NOMO-1 (cell line): ENCODE data around the gene ABCG5.

Experiments used
- DNase-seq, 2 experiments: peaks; one replicate each; lab custom pipeline; 2025; ENCODE audit not compliant: unreplicated experiment in 2 of 2; lab: John Stamatoyannopoulos, UW

ABCG5 gene

DNA sequence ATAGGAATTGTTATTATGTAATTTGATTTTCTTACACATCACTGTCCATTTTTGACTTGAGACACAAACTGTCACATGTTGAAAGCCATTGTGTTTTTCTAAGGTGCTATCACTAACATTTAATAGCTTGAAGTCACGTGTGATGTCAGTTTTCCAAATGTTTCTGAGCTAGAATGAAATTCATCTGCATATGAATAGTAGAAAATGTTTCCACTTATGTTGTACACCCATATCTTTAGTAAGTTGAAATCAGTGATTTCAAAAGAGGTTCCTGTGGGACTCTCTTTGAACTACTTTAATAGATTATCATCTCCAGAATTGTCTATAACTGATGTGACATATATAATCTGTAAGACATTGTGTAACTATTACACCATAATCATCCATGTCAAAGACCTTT is 27.8 kb downstream of the ABCG5 start:
- no peak for DNase-seq

DNA sequence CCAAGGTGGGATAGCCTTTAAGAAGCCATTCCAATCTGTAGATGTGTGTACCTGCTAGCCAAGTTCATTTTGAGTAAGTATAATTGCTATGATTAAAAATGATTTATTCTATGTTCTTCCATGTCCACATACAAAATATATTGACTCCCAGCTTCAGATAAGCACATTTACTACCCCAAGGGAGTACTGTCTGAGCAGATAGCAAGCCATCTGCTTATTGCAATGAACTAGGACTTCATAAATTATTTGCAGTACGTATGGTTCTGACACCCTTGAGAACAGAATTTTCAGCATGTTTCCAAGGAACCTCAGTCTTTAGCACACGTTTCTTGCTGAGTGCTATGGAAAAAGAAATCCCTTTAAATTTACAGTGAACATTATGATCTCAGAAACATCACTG is 28.2 kb downstream of the ABCG5 start:
- no peak for DNase-seq

DNA sequence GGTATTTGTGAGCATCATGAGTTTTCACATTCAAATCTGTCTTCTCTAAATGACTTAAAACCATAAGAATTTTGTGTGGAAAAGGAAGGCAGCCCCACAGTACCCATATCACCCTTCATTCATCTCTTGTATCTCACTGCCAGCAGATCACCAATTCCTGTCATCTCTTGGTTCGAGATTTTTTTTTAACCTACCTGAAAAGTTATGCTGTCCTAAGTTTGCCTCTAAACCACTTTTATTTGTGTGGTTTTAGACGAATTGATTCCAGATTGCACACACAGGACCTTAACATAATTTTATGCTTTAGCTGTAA is 32.0 kb downstream of the ABCG5 start:
- no peak for DNase-seq

DNA sequence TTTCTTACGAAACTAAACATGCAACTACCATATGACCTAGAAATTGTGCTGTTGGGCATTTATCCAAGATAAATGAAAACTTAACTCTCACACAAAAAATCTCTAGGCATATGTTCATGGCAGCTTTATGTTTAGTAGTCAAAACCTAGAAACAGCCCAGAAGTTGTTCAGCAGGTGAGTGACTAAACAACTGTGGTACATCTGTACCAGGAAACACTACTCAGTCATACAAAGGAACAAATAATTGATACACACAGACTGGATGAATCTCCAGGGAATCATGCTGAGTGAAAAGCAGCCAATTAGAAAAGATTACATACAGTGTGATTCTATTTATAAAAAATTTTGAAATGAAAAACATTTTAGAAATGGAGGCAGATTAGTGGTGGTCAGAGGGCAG is 35.5 kb downstream of the ABCG5 start:
- DNase-seq: no peak

DNA sequence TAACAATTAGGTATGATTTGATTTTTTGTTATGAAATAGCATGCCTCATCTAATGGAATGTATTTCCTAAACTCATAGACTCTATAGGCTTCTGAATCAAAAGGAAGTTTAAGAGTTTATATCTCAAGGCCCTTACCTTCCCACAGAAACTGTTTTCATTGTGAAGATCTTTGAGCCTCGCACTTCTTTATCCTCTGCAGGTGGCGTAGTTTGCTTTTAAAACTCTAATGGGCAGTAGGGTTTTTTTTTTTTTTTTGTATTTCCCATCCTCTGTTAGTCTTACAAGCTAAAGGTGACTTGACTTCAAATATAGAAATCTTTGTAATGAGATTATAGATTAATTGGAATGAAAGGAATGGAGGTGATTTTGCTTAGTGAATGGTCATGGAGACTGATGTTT is 36.5 kb downstream of the ABCG5 start:
- no peak for DNase-seq

DNA sequence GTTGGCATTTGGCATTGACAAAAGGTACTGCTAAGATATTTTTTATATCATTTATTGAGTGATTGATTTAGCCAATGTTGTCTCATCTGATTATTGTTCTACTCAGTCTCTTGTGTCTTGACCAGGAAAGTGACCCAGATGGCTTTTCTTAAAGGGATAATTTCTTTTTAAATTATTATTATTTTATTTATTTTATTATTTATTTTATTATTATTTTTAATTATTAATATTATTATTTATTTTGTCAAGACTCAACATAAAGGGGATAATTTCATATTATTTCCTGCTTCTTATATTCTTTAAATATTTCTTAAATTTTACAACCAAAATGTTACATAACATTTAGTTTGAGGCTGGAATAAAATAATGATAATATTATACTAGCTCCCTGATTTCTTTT is 37.7 kb downstream of the ABCG5 start:
- DNase-seq: no peak

DNA sequence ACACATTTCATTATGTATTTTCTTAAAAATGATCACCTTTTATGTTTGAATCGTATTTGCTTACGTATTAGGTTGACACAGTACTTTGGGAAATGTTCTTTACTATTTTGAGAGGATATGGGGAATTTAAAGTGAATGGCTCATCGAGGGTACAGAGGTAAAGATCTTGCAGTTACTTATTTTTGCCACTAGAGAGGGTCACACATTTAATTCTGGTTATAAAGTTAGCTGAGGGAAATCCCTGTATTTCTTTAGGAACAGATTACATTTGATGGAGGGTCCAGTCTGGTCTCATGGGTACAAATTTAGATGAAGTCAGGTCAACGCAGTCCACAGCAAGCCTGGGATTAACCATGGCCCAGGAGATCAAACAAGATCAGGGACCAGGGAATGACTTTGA is 40.3 kb downstream of the ABCG5 start:
- peak in 1 of 2 experiments; percentile 1 for DNase-seq

DNA sequence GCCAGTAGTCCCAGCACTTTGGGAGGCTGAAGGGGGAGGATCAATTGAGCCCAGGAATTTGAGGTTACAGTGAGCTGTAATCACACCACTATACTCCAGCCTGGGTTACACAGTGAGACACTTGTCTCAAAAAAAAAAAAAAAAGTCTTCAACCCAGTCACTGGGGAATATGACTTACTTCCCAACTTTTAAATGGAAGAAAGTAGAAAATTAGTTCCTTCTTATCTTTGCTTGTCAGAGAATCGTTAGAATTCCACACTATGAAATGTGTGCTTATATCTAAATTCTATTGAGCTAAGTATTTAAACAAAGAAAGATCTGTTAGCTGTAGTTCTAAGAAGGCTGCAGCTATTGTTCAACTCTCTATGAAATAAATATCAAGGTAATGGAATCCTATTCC is 42.4 kb downstream of the ABCG5 start:
- no peak for DNase-seq

DNA sequence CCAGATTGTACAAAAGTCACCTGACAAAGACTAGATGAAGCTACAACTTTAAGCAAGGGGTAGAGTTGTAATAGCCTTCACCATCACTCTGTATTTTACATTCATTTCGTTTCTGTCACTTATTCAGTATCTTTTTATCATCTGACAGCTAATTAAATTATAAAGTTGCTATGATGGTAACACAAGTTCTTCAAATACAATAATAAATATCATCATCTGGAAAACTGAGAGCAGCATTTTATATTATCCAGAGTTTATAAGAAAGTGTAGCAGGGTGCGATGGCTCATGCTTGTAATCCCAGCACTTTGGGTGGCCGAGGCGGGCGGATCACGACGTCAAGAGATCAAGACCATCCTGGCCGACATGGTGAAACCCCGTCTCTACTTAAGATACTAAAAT is 43.7 kb downstream of the ABCG5 start:
- no peak for DNase-seq

DNA sequence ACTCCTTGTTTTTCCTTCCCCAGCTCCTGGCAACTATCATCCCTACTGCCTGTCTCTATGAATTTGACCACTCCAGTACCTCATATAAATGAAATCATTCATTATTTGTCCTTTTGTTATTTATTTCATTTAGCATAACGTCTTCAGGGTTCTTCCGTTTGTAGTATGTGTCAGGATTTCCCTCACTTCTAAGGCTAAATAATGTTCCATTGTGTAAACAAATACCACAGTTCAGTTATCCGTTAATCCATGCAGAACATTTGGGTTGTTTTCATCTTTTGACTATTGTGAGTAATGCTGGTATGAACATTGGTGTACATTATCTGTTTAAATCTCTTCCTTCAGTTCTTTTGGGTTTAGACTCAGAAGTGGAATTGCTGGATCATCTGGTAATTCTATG is 46.0 kb downstream of the ABCG5 start:
- DNase-seq: no peak

DNA sequence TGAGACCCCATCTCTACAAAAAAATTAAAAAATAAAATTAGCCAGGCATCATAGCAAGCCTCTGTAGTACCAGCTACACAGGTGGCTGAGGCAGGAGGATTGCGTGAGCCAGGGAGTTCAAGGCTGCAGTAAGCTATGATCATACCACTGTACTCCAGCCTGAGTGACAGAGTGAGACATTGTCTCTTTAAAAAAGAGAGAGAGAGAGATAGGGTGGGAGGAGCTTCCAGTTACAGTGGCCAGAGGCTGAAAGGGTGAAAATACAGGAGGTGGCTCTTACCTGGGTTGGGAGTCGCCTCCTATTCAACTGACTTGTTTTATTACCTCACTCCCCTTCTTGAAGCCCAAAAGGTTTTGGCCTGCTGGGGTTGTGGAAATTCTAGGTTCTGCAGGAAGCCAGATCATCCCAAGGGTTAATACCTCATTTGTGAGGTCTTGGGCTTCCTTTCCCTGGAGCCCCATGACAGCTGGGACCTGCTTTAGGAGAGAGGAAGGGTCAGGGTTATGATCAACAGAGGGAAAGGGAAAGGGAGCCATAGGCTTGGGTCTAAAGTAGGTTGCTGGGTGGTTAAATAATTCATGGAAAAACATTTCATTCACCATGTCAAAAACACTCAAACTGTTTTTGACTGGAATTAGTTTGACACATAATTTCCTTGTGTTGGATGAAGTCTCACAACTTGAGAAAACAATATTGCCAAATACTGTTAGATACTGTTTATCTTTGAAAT is 47.4 kb downstream of the ABCG5 start:
- no peak for DNase-seq

DNA sequence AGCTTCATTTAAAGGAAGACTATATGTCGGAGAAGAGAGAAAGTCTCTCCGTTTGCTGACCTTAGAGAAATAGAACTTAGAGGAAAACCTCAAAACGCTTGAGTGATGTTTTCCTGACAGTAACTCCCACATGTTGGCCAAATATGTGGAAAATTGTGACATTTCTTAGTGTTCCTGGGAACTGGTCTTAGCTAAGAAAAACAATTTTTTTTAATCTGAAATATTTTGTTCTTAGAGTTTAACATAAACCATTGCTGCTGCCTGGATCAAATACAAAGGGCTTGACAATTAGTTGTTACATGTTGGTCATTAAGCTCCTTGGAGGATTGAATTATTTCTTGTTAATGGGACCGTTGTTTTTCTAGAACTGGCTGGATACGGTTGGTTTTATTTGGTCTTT is 48.5 kb downstream of the ABCG5 start:
- no peak for DNase-seq

DNA sequence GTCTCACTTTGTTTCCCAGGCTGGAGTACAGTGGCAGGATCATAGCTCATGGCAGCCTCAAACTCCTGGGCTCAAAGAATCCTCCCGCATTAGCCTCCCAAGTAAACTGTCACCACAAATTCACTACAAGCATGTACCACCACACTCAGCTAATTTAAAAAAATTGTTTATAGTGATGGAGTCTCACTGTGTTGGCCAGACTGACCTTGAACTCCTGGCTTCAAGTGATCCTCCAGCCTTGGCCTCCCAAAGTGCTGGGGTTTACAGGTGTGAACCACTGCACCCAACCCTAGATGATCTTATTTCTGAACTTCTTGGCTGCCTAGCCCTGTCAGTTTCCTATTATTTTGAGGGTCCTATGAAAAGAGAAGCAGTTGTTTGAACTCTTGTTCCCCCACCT is 50.0 kb downstream of the ABCG5 start:
- DNase-seq: no peak

DNA sequence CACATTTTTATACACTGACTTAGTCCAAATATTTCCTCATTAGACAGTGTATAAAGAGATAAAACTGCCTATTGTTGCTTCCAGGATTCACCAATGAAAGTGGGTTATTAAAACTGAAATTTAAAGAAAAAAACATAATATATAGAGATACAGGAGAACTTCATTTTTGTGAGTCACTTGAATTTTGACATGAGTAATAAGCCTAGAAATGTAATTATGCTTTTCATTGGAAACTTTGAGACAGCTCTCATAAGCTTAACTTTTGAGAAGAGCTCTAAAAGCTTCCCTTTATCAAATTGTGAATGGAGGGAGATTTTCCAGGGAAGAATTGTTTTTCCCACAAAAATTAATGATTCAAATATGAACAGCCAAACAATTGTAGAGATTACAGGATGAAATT is 50.7 kb downstream of the ABCG5 start:
- DNase-seq: no peak

DNA sequence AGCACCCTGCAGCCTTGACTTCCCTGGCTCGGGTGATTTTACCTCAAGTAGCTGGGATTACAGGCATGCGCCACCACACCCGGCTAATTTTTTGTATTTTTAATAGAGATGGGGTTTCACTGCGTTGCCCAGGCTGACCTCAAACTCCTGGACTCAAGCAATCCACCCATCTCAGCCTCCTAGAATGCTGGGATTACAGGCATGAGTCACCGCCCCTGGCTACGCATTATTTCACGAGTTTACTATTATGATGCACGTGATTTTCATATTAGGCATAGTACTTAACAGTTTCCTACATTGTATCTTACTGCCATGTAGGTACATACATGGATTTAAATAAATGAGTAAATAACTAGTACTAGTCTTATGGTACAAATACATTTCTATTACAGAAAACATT is 60.4 kb downstream of the ABCG5 start:
- no peak for DNase-seq

DNA sequence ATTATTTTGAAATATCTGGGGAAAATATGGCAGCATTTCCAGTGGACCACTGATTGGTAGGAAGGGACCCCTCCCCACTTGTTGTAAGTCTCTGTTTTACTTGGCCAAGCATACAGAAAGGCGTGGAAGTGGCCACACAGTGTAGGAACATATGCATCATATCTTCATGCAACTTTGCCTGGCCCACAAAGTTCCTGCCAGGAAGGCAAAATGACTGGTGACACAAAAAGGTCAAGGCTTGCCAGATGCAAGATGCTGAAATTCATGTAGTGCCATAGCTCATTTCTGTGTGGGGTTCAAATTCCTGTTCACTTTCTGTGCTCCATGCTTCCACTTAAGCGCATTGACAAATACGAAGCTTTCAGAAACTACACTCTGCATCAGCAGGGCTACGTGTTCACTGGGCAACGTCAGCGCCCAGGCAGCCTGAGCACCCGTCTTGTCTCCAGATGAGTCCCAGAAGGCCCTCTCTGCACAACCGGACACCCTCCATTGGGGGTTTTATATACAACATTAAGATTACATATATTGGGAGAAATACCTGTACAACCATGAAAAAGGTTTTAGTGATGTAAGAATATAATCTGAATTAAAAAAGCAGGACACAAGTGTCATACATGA is 61.2 kb downstream of the ABCG5 start:
- no peak for DNase-seq

DNA sequence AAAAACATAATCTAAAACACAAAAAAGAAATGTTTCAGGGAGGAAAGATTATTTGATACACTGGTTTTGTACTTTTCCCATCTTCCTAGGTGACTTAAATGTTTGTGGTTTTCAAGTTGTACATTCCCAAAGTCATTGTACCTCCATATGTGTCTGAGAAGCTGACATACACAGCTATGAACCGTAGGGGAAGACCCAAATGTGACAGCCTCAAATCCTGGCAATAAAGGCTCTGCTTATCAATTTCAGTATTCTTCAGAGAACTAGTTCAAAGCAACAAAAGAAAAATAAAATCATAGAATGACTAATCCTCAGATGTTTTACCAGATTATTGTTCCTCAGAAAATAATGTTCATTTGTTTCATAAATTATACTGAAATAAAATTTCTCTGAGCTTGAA is 62.3 kb downstream of the ABCG5 start:
- DNase-seq: no peak

DNA sequence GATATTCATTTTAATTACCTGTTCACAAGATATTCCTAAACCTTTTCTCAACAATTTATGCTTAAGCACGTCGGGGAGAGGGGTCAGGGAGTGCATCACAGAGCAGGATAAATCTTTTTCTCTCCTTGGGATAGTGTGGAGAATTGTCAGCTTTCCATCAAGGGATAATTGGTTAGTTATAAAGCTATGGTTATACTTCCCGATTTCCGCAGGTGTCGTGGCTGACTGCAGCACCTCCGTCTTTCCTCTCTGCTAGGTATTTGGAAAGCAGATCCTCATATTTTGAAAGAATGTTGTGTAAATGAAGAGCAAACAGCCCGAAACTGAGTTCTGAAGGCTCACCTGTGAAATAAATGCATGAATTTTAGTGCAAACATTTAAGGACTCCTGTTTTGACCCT is 64.0 kb downstream of the ABCG5 start:
- no peak for DNase-seq

DNA sequence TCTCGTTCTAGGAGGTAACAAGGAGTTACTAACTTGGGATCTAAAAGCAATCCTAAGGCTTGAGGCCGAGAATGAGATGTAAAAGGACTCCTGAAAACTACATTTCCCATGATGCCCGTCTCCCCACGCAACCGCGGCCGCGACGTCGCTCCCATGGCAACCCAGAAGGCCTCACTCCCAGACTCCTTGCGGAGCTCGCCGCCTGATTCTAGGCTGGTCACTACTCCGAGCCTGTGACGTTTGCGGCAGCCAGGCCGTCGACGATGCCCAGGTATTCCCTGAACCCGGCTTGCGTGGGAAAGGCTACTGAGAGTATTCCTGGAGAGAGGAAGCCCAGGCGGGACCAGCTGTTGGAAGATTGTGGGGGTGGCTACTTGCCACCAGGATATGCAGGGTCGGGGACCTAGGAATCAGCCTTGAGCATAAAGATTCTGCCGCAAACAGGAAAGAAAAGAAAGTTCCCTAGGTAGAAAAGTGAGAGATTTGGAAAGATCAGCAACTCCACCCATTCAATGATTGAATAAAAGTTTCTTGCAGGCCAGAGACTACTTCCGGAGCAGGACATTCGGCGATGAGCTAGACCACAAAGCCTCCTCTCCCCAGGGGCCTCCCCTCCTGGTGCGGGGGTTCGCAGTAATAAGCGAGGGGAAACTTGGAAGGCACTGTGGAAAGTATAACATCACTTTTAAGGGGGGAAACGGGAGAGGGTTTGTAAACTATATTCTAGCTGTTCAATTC is 64.6 kb downstream of the ABCG5 start, which contains the start of gene DYNC2LI1:
Gene DYNC2LI1 (plus strand): TSS at position 164 of the 738 bp plus-strand sequence. CDS start 100 bp downstream, at position 264.
- DNase-seq: peak; percentile 81 to 83

DNA sequence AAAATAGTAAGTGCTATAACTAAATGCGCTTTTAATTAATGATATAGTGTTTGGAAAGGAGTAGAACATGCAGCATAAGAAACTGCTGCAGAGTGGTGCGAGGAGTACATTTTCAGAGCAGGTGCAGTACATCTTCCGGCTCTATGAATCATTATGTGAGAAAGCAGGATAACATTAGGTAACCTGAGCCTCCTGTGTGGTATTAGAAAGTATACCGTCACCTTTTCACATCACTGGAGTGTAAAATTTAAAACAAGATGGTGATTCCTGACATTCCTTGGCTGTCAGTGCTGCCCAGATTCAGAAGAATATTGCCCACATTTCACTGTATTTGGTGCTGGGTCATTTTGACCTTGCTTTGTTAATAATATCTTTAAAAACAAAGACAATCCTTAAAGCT is 72.6 kb downstream of the ABCG5 start:
- DNase-seq: no peak

DNA sequence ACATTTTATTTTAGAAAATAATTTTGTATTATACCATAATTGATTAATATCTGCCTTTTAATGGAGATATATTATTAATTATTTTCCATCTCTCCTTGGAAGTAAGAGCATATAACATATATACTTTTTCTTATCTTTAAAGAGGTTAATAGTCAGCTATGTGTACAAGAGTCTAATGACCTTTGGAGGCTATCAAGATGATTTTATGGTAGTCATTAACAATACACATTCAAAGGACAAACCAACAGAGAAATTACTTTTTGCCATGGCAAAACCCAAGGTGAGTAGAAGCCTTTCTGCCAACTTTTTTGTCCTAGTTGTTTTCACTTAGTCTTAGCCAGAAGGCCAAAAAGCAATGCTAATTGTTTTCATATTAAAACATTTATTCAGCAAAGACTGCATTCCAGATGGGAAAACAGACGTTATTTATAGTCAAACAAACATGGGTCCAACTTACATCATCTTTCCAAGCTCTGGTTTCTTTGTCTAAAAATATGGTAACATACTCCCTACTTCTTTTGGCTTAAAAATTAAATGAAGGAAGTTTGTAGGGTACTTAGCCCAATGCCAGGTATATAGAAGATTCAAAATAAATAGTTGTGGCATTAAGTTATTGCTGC is 74.4 kb downstream of the ABCG5 start:
- no peak for DNase-seq

DNA sequence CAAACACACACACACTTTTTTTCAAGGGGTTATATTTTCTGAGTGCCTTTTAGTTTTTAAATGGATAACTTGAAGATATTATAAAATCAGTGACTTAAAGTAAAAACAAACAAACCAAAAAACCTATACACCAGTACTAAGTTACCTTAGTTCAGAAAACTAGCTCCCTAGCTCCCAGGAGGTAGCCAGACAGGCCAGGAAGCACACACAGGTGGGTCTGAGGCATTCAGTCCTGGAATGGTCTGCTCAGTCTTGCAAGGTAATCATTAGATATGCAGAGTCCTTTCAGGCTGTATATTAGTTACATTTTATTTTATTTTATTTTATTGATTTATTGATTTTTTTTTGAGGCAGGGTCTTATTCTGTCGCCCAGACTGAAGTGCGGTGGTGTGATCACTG is 75.5 kb downstream of the ABCG5 start:
- DNase-seq: no peak
